ENCODE results near the gene PHLDB2.

PHLDB2 gene

GRCh38 chr3:111881480-111881879 lies 22.4 kb downstream of the PHLDB2 start:
- in situ Hi-C loops (cut with MboI; ENCODE audit: low sequenced_read_pairs) = no loop called here

DNA sequence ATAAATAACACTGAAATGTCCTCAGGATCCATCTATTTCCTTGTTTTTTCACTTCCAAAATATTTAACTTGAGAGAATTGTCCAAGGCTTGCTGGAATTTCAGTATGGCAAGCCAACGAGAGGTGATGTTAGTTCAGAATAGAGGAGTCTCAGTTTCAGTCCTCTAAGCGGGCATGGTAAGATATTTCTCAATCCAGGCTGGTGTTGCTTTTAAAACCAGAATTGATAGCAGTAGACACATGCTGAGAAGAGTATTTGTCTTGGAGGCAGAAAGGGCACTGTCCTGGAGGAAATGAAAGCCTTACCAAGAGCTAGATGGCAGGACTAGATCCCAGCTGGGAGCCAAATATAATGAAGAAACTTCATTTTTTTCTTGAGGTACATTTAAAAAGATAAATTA lies 23.1 kb downstream of the PHLDB2 start:
- in situ Hi-C loops (cut with MboI; ENCODE audit: low sequenced_read_pairs) = no loop called here

DNA sequence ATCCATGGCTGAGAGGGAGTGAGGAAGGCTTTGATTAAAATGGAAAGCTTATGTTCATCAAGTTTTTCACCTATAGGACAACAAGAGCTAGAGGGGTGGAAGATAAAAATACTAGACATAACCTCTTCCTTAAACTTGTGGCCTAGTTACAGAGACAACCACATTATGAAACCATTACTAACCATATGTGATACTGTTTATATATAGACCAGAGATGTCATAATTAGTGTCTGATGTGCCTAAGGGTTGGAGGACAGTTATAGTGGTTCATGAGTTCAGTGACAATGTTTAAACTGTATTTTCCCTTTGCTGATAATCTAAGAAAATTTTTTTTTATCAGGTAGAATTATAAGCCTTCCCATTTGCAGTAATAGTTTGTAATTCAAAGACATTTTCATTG lies 23.7 kb downstream of the PHLDB2 start:
- in situ Hi-C loops (cut with MboI; ENCODE audit: low sequenced_read_pairs) = no loop called here

DNA sequence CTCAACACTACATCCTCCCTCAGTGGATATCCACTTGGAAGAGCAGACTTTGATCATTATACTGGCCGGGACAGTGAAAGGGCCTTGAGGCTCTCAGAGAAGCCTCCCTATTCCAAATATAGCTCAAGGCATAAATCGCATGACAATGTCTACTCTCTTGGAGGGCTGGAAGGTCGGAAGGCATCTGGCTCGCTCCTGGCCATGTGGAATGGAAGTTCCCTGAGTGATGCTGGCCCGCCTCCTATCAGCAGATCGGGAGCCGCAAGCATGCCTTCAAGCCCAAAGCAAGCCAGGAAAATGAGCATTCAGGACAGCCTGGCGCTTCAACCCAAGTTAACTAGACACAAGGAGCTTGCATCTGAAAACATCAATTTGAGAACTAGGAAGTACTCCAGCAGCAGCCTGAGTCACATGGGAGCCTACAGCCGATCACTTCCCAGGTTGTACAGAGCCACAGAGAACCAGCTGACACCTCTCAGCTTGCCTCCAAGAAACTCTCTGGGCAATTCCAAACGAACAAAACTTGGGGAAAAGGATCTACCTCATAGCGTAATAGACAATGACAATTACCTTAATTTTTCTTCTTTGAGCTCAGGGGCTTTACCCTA lies 25.4 kb downstream of the PHLDB2 start:
- in situ Hi-C loops (cut with MboI; ENCODE audit: low sequenced_read_pairs) = no loop called here

DNA sequence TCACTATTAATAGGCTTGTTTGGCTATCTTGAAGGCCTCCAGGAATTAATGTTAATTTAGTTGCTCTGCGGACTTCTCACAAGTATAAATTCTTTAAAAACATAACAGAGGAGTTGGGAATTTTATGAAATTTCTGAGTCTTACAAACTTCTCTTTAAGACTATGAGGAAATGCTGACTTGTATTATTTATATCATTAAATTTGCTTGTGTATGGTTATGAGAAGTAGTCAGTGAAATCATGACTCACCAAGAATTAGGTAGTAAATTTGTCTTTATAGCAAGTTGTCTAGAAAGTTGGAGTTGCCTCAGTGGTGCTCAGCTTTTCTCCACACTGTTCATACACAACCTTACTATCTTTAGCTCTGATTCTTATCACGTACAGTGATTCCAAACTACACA lies 26.5 kb downstream of the PHLDB2 start:
- in situ Hi-C loops (cut with MboI; ENCODE audit: low sequenced_read_pairs) = no loop called here

DNA sequence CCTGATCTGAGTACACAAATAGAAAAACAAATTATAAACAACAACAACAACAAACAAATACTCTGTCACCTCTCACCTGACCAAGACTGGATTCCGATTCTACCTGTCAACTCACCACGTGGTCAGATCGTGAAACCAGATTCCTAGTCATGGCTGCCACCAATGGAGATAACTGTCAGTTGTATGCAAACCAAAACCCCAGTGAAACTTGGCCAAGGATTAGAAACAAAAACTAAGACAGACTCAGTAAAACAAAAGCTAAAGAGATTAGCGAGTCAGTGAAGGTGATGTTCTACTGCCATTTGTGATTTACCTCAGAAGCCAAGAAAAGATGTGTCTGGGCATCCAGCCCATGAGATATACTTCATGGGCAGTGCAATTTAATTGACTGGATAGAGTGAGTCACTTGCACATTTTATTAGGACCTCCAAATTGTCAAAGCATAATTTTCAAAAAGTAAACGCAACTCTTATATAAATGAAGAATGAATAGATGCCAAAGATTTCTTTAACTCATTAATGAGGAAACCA lies 31.1 kb downstream of the PHLDB2 start:
- in situ Hi-C loops (cut with MboI; ENCODE audit: low sequenced_read_pairs) = no loop called here

DNA sequence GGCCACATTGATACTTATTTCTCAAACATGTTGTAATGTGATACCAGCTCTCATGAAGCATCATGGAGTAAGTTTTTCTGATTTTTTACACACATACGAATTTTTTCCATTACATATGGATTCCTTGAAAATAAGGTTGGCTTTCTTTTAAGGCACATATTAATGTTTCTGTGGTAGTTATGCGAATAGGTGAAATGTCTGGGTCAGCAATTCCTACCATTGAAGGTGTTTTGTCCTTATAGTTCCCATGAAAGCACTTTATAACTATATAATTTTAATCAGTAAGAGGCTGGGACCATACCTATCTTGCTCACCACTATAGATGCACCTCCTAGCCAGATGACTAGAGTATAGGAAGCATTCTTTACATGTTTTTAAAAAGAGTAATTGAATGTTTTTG lies 33.0 kb downstream of the PHLDB2 start:
- in situ Hi-C loops (cut with MboI; ENCODE audit: low sequenced_read_pairs) = no loop called here

- in situ Hi-C loops (cut with MboI; ENCODE audit: low sequenced_read_pairs) = no loop called here
These were observed 36.0 kb downstream of the PHLDB2 start for GRCh38 chr3:111895071-111895470.

DNA sequence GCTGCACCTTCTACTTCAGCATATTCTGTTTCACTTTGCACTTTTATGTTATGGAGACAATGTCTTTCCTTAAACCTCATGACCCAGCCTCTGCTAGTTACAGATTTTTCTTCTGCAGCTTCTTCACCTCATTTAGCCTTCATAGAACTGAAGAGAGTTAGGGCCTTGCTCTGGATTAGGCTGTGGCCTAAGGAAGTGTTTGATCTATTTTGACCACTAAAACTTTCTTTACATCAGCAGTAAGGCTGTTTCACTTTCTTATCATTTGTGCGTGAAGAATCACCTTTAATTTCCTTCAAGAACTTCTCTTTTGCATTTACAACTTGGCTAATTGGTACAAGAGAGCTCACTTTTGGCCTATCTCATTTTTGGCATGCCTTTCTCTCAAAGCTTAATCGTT lies 40.9 kb downstream of the PHLDB2 start:
- in situ Hi-C loops (cut with MboI; ENCODE audit: low sequenced_read_pairs) = no loop called here

- in situ Hi-C loops (cut with MboI; ENCODE audit: low sequenced_read_pairs) = no loop called here
These were observed 42.6 kb downstream of the PHLDB2 start for GRCh38 chr3:111901637-111902036.

DNA sequence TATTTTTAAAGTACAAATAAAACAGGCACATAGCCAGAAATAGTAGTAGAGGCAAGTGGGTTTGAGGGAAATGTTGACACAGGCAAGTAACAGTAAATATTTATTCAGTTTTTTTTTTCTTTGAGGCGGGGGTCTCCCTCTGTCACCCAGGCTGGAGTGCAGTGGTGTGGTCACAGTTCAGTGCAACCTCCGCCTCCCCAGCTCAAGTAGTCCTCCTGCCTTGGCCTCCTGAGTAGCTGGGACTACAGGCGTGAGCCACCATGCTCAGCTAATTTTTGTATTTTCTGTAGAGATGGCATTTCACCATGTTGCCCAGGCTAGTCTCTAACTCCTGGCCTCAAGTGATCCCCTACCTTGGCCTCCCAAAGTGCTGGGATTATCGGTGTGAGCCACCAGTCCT lies 43.5 kb downstream of the PHLDB2 start:
- in situ Hi-C loops (cut with MboI; ENCODE audit: low sequenced_read_pairs) = no loop called here

DNA sequence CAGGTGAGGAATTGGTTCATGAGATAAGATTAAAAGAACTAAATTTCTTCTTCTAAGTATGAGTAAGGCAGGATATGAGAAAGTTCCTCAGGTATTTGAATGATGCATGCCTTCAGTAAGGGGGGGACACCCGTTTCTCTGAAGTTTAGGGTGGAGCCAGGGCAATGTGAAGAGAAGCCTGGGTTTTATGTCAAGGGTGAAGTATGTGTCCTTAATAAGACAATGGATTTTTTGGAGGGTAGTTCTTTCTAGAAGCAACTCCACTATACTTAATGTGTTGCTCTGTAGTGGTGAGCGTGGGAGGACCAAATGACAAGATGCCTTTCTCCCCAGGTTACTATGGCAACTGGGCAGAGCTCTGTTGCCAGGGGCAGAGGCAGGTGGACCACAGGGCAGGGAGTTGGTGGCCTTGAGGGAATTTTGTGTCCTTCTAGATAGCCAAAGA lies 44.0 kb downstream of the PHLDB2 start:
- in situ Hi-C loops (cut with MboI; ENCODE audit: low sequenced_read_pairs) = no loop called here

- in situ Hi-C loops (cut with MboI; ENCODE audit: low sequenced_read_pairs) = no loop called here
These were observed 45.5 kb downstream of the PHLDB2 start for GRCh38 chr3:111904376-111905241.

DNA sequence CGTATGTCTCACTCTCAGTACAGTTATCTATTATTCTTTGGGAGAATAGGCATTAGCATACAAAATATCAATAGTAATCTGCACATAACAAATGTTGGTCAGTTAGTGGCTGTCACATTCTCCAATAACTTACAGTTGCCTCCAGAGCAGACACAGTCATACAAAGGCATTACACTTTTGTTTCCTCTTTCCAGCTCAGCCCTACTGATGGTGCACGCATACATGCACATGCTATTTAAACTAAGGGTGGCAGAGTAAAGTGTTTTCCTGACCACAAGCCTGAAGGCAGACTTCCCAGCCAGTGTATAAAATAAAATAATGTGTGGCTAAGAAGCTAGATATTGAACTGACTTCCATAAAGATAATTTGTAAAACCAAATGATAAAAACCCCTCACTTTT lies 47.6 kb downstream of the PHLDB2 start:
- in situ Hi-C loops (cut with MboI; ENCODE audit: low sequenced_read_pairs) = no loop called here

DNA sequence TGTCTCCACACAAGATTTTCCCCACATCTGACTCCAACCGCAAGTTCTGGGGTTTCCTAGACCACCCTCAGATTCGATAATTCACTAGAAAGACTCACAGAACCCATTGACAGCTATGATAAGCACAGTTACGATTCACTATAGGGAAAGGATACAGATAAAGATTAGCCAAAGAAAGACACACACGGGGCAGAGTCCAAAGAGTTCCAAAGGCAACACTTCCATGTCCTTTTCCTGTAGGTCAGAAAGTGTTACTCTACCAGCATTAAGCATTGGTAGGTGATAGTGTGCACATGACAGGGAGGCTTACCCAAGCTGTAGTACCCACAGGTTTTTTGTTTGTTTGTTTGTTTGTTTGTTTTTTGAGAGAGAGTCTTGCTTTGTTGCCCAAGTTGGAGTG lies 48.1 kb downstream of the PHLDB2 start:
- in situ Hi-C loops (cut with MboI; ENCODE audit: low sequenced_read_pairs) = no loop called here

DNA sequence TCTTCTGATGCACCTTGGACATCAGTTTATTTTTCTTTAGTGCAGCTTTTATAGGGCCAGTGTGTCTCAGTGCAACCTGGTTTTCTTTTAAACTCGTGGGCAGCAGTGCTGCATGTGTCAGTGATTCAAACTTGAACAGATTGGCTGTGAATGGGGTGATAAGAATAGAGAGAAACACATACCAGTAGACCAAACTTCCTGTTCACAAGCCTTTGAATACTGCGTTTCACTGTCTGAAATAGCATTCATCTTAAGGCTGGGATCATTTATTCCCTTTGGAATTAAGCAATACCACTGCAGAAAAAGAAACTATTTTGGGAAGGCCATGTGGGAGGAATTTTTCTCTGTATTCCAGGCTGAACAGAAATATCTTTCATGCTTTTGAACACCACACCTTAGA lies 51.7 kb downstream of the PHLDB2 start:
- in situ Hi-C loops (cut with MboI; ENCODE audit: low sequenced_read_pairs) = no loop called here

DNA sequence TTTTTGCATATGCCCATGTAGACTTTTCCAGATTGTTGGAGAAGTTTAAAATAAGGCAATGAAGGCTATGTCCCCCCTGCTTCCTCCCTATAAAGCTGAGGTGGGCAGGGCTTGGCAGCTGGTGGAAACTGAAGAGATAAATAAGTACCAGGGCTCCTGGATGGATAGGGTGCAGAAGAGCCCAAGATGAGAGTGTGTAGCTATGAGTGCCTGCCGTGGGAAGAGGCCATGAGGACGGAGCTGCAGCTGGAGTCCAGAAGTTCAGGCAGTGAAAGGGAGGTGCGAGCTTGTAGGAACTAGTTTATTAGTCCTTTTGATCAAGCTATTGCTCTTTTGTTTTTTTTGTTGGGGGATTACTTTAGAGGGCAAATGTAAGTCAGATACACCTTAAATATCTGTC lies 52.4 kb downstream of the PHLDB2 start:
- in situ Hi-C loops (cut with MboI; ENCODE audit: low sequenced_read_pairs) = no loop called here

DNA sequence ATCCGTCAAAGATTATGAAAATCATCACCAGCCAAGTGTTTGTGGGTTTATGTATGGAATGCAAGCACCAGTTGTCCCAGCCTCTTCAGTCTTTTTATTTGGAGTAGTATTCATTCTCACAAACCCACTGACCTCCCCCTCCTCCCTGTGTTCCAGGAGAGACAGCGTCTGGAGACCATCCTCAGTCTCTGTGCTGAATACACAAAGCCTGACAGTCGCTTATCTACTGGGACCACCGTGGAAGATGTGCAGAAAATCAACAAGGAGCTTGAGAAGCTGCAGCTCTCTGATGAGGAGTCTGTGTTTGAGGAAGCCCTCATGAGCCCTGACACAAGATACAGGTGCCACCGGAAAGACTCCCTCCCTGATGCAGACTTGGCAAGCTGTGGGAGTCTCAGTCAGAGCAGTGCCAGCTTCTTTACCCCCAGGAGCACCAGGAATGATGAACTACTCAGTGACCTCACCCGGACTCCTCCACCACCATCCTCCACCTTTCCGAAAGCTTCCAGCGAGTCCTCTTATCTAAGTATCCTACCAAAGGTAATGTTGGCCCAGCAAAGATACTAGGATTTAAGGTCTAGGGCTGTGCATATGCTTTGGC lies 54.2 kb downstream of the PHLDB2 start:
- in situ Hi-C loops (cut with MboI; ENCODE audit: low sequenced_read_pairs) = no loop called here

- in situ Hi-C loops (cut with MboI; ENCODE audit: low sequenced_read_pairs) = no loop called here
These were observed 56.8 kb downstream of the PHLDB2 start for GRCh38 chr3:111915905-111916304.

GRCh38 chr3:111917300-111917699 lies 58.2 kb downstream of the PHLDB2 start:
- in situ Hi-C loops (cut with MboI; ENCODE audit: low sequenced_read_pairs) = no loop called here

- in situ Hi-C loops (cut with MboI; ENCODE audit: low sequenced_read_pairs) = no loop called here
These were observed 60.5 kb downstream of the PHLDB2 start for GRCh38 chr3:111919370-111920065.

Measured in HL-60/S4 treated with retinoic acid at 250 ng/mL for 4 days and 3 days (cell line).